HUDEP-2 (cell line): ENCODE results near the gene SCIMP.

Experiments used
- DNase-seq, 76 experiments: peaks; one replicate each; lab custom pipeline; 2025; ENCODE audit not compliant: unreplicated experiment in 76 of 76; lab: John Stamatoyannopoulos, UW

SCIMP gene

GRCh38 chr17:5234645-5235576 is at the start of gene SCIMP:
SCIMP (minus strand) TSS chr17:5234860; CDS start chr17:5234755, 105 bp downstream.
- DNase-seq = peak in 1 of 76 experiments; percentile 4

- DNase-seq = peak in 15 of 76 experiments; percentile 1 to 32 (median 11)
These were observed 49.1 kb upstream of the SCIMP start for GRCh38 chr17:5283571-5284315.

GRCh38 chr17:5282642-5283217 is 48.1 kb upstream of the SCIMP start:
- peak in 31 of 76 experiments; percentile 6 to 43 (median 23) for DNase-seq

GRCh38 chr17:5281814-5282641 is 47.4 kb upstream of the SCIMP start, which contains the start of gene RABEP1:
RABEP1 (plus strand) TSS chr17:5282284; CDS start chr17:5282487, 203 bp downstream.
- DNase-seq = peak in 74 of 76 experiments; percentile 8 to 90 (median 80)

GRCh38 chr17:5272322-5272721 is 37.7 kb upstream of the SCIMP start:
- no peak for DNase-seq

- DNase-seq = no peak
These were observed 34.7 kb upstream of the SCIMP start for GRCh38 chr17:5269241-5269960.

GRCh38 chr17:5264893-5265292 is 30.2 kb upstream of the SCIMP start:
- DNase-seq = no peak

GRCh38 chr17:5263441-5263840 is 28.8 kb upstream of the SCIMP start:
- no peak for DNase-seq

GRCh38 chr17:5262416-5262991 is 27.8 kb upstream of the SCIMP start:
- DNase-seq = no peak

- no peak for DNase-seq
These were observed 25.9 kb upstream of the SCIMP start for GRCh38 chr17:5260542-5260941.

- DNase-seq = no peak
These were observed 22.5 kb upstream of the SCIMP start for GRCh38 chr17:5257124-5257523.

- no peak for DNase-seq
These were observed 20.4 kb upstream of the SCIMP start for GRCh38 chr17:5254903-5255521.

GRCh38 chr17:5254414-5254813 is 19.8 kb upstream of the SCIMP start:
- DNase-seq = no peak

GRCh38 chr17:5249615-5250014 is 15.0 kb upstream of the SCIMP start:
- peak in 63 of 76 experiments; percentile 2 to 78 (median 29) for DNase-seq

- DNase-seq = no peak
These were observed 14.3 kb upstream of the SCIMP start for GRCh38 chr17:5248821-5249479.

- no peak for DNase-seq
These were observed 13.0 kb upstream of the SCIMP start for GRCh38 chr17:5247621-5248020.

GRCh38 chr17:5241861-5242671 is 7.4 kb upstream of the SCIMP start:
- DNase-seq = peak in 10 of 76 experiments; percentile 17 to 45 (median 30)
